HFFc6 (cell line): Measurements from ENCODE around the gene MMS22L. TPM values are rescaled to one million over a fixed set of nuclear protein-coding genes. Genes with fewer than 3 reads are reported as not detected.

Experiments used
- DNase-seq: peaks from one replicate; pipeline ENCODE4 v3.0.0-alpha.2; 2018
- H3K27ac Mint-ChIP-seq: 2 replicates; pipeline ENCODE4 v1.8.0; 2020; ENCODE audit warnings: mild to moderate bottlenecking, mixed read lengths
- H3K27me3 Mint-ChIP-seq: 2 replicates; pipeline ENCODE4 v1.8.0; 2021; ENCODE audit warnings: mild to moderate bottlenecking, moderate library complexity, mixed read lengths; ENCODE audit not compliant: insufficient read depth
- H3K36me3 Mint-ChIP-seq: 2 replicates; pipeline ENCODE4 v1.8.0; 2021; ENCODE audit warnings: low read depth, mixed read lengths
- H3K4me1 Mint-ChIP-seq: 2 replicates; pipeline ENCODE4 v1.8.0; 2020; ENCODE audit warnings: low read depth, mixed read lengths
- H3K4me3 Mint-ChIP-seq: 2 replicates; pipeline ENCODE4 v1.8.0; 2020; ENCODE audit warnings: mild to moderate bottlenecking, moderate library complexity, mixed read lengths
- H3K9me3 Mint-ChIP-seq: 2 replicates; pipeline ENCODE4 v1.8.0; 2020; ENCODE audit warnings: mild to moderate bottlenecking, mixed read lengths
- CTCF ChIP-seq: fragments of 200-600 bp; sonication (generic); IDR thresholded peaks from 2 replicates; pipeline ENCODE4 v1.5.0; 2021; ENCODE audit warnings: antibody characterized with exemption, mild to moderate bottlenecking
- total RNA-seq, 6 experiments: library from RNA; stranded (reverse); fragmentation: NEBNext Ultra II Directional; extraction: Animal tissue kit (Norgen Biotek cat#: 25700); gene quantifications; 2 replicates in 1 of 6; 3 replicates in 5 of 6; pipeline ENCODE4 v1.2.3, GENCODE V29; 2021

MMS22L gene
- total RNA-seq, 6 experiments from 2014 or later: 6.2 to 15.7 (median 13.6) TPM

- no peaks in the 10 kb centered on the region for H3K27me3 Mint-ChIP-seq
- H3K36me3 Mint-ChIP-seq: peaks cover 13% of the 10 kb centered on the region
- H3K4me3 Mint-ChIP-seq: no peak overlapping the region
- no peaks in the 10 kb centered on the region for H3K9me3 Mint-ChIP-seq
- H3K4me1 Mint-ChIP-seq: no peaks in the 10 kb centered on the region
- DNase-seq: no peak
- TF ChIP-seq CTCF: no peak
- no peak overlapping the region for H3K27ac Mint-ChIP-seq
Observed at GRCh38 chr6:97151601-97152000, 131.4 kb downstream of the MMS22L start.

- Mint-ChIP-seq H3K4me1 (no peaks in the 10 kb centered on the region), H3K27ac (no peak overlapping the region), H3K9me3 (no peaks in the 10 kb centered on the region), H3K36me3 (peaks cover 7% of the 10 kb centered on the region), H3K27me3 (no peaks in the 10 kb centered on the region), H3K4me3 (no peak overlapping the region)
- no peak for TF ChIP-seq CTCF
- no peak for DNase-seq
Observed at GRCh38 chr6:97150932-97151331, 132.1 kb downstream of the MMS22L start.

- H3K27ac Mint-ChIP-seq: no peak overlapping the region
- TF ChIP-seq CTCF: no peak
- H3K36me3 Mint-ChIP-seq: no peaks in the 10 kb centered on the region
- no peak for DNase-seq
- H3K4me1 Mint-ChIP-seq: no peaks in the 10 kb centered on the region
- no peaks in the 10 kb centered on the region for H3K27me3 Mint-ChIP-seq
- H3K4me3 Mint-ChIP-seq: no peak overlapping the region
- H3K9me3 Mint-ChIP-seq: no peaks in the 10 kb centered on the region
Observed at GRCh38 chr6:97147421-97147820, 135.6 kb downstream of the MMS22L start.

- no peak for TF ChIP-seq CTCF
- Mint-ChIP-seq H3K9me3 (no peaks in the 10 kb centered on the region), H3K36me3 (no peaks in the 10 kb centered on the region), H3K27ac (no peak overlapping the region), H3K4me3 (no peak overlapping the region), H3K27me3 (no peaks in the 10 kb centered on the region), H3K4me1 (no peaks in the 10 kb centered on the region)
- DNase-seq: no peak
Observed at GRCh38 chr6:97145691-97146090, 137.3 kb downstream of the MMS22L start.

- no peaks in the 10 kb centered on the region for H3K36me3 Mint-ChIP-seq
- no peaks in the 10 kb centered on the region for H3K4me1 Mint-ChIP-seq
- H3K27ac Mint-ChIP-seq: no peak overlapping the region
- TF ChIP-seq CTCF: no peak
- no peaks in the 10 kb centered on the region for H3K9me3 Mint-ChIP-seq
- no peaks in the 10 kb centered on the region for H3K27me3 Mint-ChIP-seq
- no peak overlapping the region for H3K4me3 Mint-ChIP-seq
- no peak for DNase-seq
Observed at GRCh38 chr6:97141756-97142155, 141.3 kb downstream of the MMS22L start.

- Mint-ChIP-seq H3K36me3 (no peaks in the 10 kb centered on the region), H3K27ac (no peak overlapping the region), H3K9me3 (no peaks in the 10 kb centered on the region), H3K4me1 (no peaks in the 10 kb centered on the region), H3K27me3 (no peaks in the 10 kb centered on the region), H3K4me3 (no peak overlapping the region)
- DNase-seq: no peak
- no peak for TF ChIP-seq CTCF
Observed at GRCh38 chr6:97138581-97138980, 144.4 kb downstream of the MMS22L start.
